Activated naive CD8-positive, alpha-beta T cell treated with anti-CD3 and anti-CD28 coated beads, Interleukin-2, amount 50 U/mL, for 24 hours (primary cell): ENCODE data around the gene SLC12A7.

Experiments
- ATAC-seq: fragments of 150-1000 bp; cut with Tn5 transposase; one replicate; pipeline ENCODE4 v1.10.0; 2021
- DNase-seq: peaks from one replicate; pipeline ENCODE4 v3.0.0; 2021
- H3K27ac Mint-ChIP-seq: one replicate; pipeline ENCODE4 v1.8.0; 2021; ENCODE audit warnings: mild to moderate bottlenecking, mixed read lengths
- H3K27me3 Mint-ChIP-seq: one replicate; pipeline ENCODE4 v1.8.0; 2021; ENCODE audit warnings: mixed read lengths
- H3K36me3 Mint-ChIP-seq: one replicate; pipeline ENCODE4 v1.8.0; 2021; ENCODE audit warnings: low read depth, mixed read lengths
- H3K4me1 Mint-ChIP-seq: one replicate; pipeline ENCODE4 v1.8.0; 2021; ENCODE audit warnings: mixed read lengths
- H3K4me3 Mint-ChIP-seq: one replicate; pipeline ENCODE4 v1.8.0; 2021; ENCODE audit warnings: mild to moderate bottlenecking, moderate library complexity, mixed read lengths
- H3K9me3 Mint-ChIP-seq: one replicate; pipeline ENCODE4 v1.8.0; 2021; ENCODE audit warnings: mixed read lengths

Gene SLC12A7

GRCh38 chr5:1048861-1049838, 62.7 kb downstream of the SLC12A7 start:
- H3K27me3 Mint-ChIP-seq, result no peaks in the 10 kb centered on the region
- DNase-seq, result no peak
- no peaks in the 10 kb centered on the region for H3K4me1 Mint-ChIP-seq
- peaks cover 14% of the 10 kb centered on the region for H3K36me3 Mint-ChIP-seq
- ATAC-seq, result no peak
- no peak overlapping the region for H3K27ac Mint-ChIP-seq
- H3K9me3 Mint-ChIP-seq, result peaks cover 43% of the 10 kb centered on the region
- H3K4me3 Mint-ChIP-seq, result no peak overlapping the region

- H3K27me3 Mint-ChIP-seq, result no peaks in the 10 kb centered on the region
- H3K36me3 Mint-ChIP-seq, result peaks cover 17% of the 10 kb centered on the region
- H3K4me1 Mint-ChIP-seq, result peaks cover 2% of the 10 kb centered on the region
- H3K27ac Mint-ChIP-seq, result peak overlapping the region; percentile 19
- peaks cover 52% of the 10 kb centered on the region for H3K9me3 Mint-ChIP-seq
- ATAC-seq (no peak), DNase-seq (no peak)
- no peak overlapping the region for H3K4me3 Mint-ChIP-seq
Measured at GRCh38 chr5:1048162-1048721, 63.6 kb downstream of the SLC12A7 start.

GRCh38 chr5:1047332-1047965, 64.4 kb downstream of the SLC12A7 start:
- Mint-ChIP-seq H3K27ac (no peak overlapping the region), H3K4me1 (peaks cover 2% of the 10 kb centered on the region), H3K27me3 (no peaks in the 10 kb centered on the region), H3K4me3 (no peak overlapping the region), H3K36me3 (peaks cover 21% of the 10 kb centered on the region), H3K9me3 (peaks cover 60% of the 10 kb centered on the region)
- no peak for DNase-seq
- ATAC-seq, result no peak

DNA sequence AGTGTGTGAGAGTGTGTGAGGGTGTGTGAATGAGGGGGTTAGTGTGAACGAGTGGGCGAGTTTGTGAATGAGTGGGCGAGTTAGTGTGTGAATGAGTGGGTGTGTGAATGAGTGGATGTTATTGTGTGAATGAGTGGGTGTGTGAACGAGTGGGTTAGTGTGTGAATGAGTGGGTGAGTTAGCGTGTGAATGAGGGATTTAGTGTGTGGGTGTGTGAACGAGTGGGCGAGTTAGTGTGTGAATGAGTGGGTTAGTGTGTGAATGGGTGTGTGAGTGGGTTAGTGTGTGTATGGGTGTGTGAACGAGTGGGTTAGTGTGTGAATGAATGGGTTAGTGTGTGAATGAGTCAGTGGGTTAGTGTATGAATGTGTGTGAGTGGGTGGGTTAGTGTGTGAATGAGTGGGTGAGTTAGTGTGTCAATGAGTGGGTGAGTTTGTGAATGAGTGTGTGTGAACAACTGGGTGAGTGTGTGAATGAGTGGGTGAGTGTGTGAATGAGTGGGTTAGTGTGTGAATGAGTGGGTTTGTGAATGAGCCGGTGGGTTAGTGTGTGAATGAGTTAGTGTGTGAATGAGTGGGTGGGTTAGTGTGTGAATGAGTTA, 65.8 kb downstream of the SLC12A7 start:
- Mint-ChIP-seq H3K27me3 (peaks cover 2% of the 10 kb centered on the region), H3K4me3 (no peak overlapping the region), H3K4me1 (peaks cover 2% of the 10 kb centered on the region), H3K27ac (no peak overlapping the region), H3K36me3 (peaks cover 21% of the 10 kb centered on the region), H3K9me3 (peaks cover 74% of the 10 kb centered on the region)
- ATAC-seq (no peak), DNase-seq (no peak)

DNA sequence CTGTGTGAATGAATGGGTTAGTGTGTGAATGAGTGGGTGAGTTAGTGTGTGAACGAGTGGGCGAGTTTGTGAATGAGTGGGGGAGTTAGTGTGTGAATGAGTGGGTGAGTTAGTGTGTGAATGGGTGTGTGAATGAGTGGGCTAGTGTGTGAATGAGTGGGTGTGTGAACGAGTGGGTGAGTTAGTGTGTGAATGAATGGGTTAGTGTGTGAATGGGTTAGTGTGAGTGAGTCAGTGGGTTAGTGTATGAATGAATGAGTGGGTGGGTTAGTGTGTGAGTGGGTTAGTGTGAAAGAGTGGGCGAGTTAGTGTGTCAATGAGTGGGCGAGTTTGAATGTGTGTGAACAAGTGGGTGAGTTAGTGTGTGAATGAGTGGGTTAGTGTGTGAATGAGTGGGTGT, 67.7 kb downstream of the SLC12A7 start:
- Mint-ChIP-seq H3K27me3 (peaks cover 2% of the 10 kb centered on the region), H3K4me1 (peaks cover 2% of the 10 kb centered on the region), H3K4me3 (no peak overlapping the region), H3K9me3 (peaks cover 77% of the 10 kb centered on the region), H3K27ac (peak overlapping the region; percentile 13), H3K36me3 (peaks cover 21% of the 10 kb centered on the region)
- DNase-seq (no peak), ATAC-seq (no peak)

DNA sequence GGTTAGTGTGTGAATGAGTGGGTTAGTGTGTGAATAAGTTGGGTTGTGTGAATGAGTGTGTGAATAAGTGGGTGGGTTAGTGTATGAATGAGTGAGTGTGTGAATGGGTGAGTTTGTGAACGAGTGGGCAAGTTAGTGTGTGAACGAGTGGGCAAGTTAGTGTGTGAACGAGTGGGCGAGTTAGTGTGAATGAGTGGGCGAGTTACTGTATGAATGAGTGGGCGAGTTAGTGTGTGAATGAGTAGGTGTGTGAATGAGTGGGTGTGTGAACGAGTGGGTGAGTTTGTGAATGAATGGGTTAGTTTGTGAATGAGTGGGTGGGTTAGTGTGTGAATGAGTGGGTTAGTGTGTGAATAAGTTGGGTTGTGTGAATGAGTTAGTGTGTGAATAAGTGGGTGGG, 68.5 kb downstream of the SLC12A7 start:
- Mint-ChIP-seq H3K36me3 (peaks cover 21% of the 10 kb centered on the region), H3K27me3 (peaks cover 2% of the 10 kb centered on the region), H3K4me3 (no peak overlapping the region), H3K4me1 (peaks cover 2% of the 10 kb centered on the region), H3K9me3 (peaks cover 76% of the 10 kb centered on the region), H3K27ac (no peak overlapping the region)
- ATAC-seq (no peak), DNase-seq (no peak)

GRCh38 chr5:1042626-1043025, 69.2 kb downstream of the SLC12A7 start:
- Mint-ChIP-seq H3K4me1 (peaks cover 2% of the 10 kb centered on the region), H3K27ac (no peak overlapping the region), H3K9me3 (peaks cover 69% of the 10 kb centered on the region), H3K27me3 (peaks cover 2% of the 10 kb centered on the region), H3K4me3 (no peak overlapping the region), H3K36me3 (peaks cover 21% of the 10 kb centered on the region)
- DNase-seq (no peak), ATAC-seq (no peak)

GRCh38 chr5:1041225-1042143, 70.4 kb downstream of the SLC12A7 start:
- peaks cover 2% of the 10 kb centered on the region for H3K4me1 Mint-ChIP-seq
- peak overlapping the region; percentile 25 for H3K4me3 Mint-ChIP-seq
- H3K27me3 Mint-ChIP-seq, result peaks cover 2% of the 10 kb centered on the region
- H3K27ac Mint-ChIP-seq, result peak overlapping the region; percentile 40
- H3K9me3 Mint-ChIP-seq, result peaks cover 57% of the 10 kb centered on the region
- DNase-seq (no peak), ATAC-seq (no peak)
- peaks cover 14% of the 10 kb centered on the region for H3K36me3 Mint-ChIP-seq

- peaks cover 48% of the 10 kb centered on the region for H3K9me3 Mint-ChIP-seq
Measured at GRCh38 chr5:1040571-1040970, 71.3 kb downstream of the SLC12A7 start.

DNA sequence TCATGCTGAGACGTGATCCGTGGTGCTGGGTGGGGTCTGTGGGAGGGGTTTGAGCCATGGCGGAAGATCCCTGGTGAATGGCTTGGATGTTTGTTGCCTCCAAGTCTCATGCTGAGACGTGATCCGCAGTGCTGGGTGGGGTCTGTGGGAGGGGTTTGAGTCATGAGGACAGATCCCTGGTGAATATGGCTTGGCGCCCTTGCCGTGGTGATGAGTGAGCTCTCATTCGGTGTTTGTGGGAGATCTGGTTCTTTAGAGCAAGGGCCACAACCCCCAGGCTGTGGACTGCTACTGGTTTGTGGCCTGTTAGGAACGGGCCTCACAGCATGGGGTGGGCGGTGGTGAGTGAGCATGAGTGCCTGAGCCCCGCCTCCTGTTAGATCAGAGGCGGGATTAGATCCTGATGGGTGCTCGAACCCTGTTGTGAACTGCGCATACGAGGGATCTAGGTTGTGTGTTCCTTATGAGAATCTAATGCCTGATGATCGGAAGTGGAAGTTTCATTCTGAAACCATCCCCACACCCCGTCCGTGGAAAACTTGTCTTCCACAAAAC, 72.1 kb downstream of the SLC12A7 start:
- Mint-ChIP-seq H3K4me1 (peaks cover 2% of the 10 kb centered on the region), H3K27me3 (peaks cover 3% of the 10 kb centered on the region), H3K4me3 (no peak overlapping the region), H3K36me3 (peaks cover 11% of the 10 kb centered on the region), H3K9me3 (peaks cover 40% of the 10 kb centered on the region), H3K27ac (no peak overlapping the region)
- ATAC-seq, result no peak
- DNase-seq, result no peak

More at GRCh38 chr5:1040571-1040970, 71.3 kb downstream of the SLC12A7 start:
- DNase-seq (no peak), ATAC-seq (no peak)
- H3K4me1 Mint-ChIP-seq, result peaks cover 2% of the 10 kb centered on the region
- H3K27me3 Mint-ChIP-seq, result peaks cover 2% of the 10 kb centered on the region
- no peak overlapping the region for H3K27ac Mint-ChIP-seq
- H3K4me3 Mint-ChIP-seq, result no peak overlapping the region
- H3K36me3 Mint-ChIP-seq, result peaks cover 14% of the 10 kb centered on the region

- DNase-seq (no peak), ATAC-seq (no peak)
- peaks cover 34% of the 10 kb centered on the region for H3K9me3 Mint-ChIP-seq
- peaks cover 7% of the 10 kb centered on the region for H3K36me3 Mint-ChIP-seq
- H3K27ac Mint-ChIP-seq, result no peak overlapping the region
- peaks cover 3% of the 10 kb centered on the region for H3K27me3 Mint-ChIP-seq
- H3K4me1 Mint-ChIP-seq, result peaks cover 2% of the 10 kb centered on the region
- no peak overlapping the region for H3K4me3 Mint-ChIP-seq
Measured at GRCh38 chr5:1039210-1039548, 72.7 kb downstream of the SLC12A7 start.

DNA sequence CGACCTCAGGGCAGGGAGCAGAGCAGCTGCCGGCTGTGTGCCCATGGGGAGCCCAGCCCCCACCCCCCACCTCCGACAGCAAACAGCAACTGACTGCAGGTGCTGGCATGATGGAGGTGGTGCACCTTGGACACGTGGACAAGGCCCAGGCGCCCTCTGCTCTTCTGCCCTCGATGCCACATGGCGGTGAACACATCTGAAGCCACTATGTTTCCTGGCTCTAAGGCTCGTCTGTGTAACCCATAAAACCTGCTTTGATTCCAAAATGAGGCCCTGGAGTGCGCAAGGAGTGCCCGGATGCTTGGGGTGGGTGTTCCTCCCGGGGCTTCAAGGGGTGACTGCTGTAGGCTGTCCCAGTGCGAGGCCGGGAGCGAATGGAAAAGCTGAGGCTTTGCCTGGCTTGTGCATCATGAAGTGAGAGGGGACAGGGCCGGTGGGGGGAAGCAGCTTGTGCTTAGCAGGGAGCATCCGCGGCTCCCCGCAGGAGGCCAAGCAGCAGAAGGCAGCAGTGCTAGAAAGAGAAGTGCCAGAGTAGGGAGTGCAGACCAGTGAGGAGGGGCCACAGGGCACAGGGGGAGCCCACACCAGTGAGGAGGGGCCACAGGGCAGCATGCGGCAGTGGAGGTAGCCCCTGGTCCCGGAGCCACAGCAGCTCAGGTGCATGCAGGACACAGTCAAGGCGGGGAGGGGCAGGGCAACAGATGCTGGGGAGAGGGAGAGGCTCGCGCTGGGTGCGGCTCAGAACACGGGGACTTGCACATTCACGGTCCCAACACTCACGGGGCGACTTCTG, 73.2 kb downstream of the SLC12A7 start:
- Mint-ChIP-seq H3K9me3 (peaks cover 29% of the 10 kb centered on the region), H3K27me3 (peaks cover 3% of the 10 kb centered on the region)

More for the DNA sequence above, 73.2 kb downstream of the SLC12A7 start:
- Mint-ChIP-seq H3K27ac (no peak overlapping the region), H3K4me3 (no peak overlapping the region), H3K36me3 (peaks cover 7% of the 10 kb centered on the region), H3K4me1 (peaks cover 2% of the 10 kb centered on the region)
- DNase-seq (no peak), ATAC-seq (no peak)
